Measurements from ENCODE around the gene MAS1. TPM values are rescaled to one million over a fixed set of nuclear protein-coding genes. Genes with fewer than 3 reads are reported as not detected.
"Not testable (repeated sequence)": the region's sequence is repeated elsewhere in the genome, so short reads cannot be mapped to it uniquely, and the experiment has no call there.

The MAS1 gene
- total and polyA plus RNA-seq, 2 experiments from 2014 or later = not detected

DNA sequence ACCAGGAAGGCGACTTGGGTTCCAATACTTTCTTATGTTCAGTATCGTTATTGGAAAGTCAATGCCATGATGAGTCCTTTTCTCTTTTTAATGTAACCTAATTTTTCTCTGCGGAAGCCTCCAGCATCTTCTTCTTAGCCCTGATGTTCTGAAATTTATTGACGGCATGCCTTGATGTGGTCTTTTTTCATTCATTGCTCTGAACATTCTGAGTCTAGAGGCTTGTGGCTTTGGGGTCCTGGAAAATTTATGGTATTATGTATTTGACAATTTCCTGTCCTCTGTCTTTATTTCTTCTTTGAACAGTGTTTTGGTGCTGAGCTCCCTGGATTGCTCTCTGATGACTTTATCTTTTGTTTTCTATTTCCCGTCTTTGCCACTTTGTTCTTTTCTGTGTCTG, 28.7 kb upstream of the MAS1 start:
- no peak for TF ChIP-seq EZH2 (IDR thresholded peaks at IDR 0.05; ENCODE audit: insufficient read depth, poor library complexity, severe bottlenecking)
- no peak for TF ChIP-seq EZH2phosphoT487 (IDR thresholded peaks at IDR 0.05; ENCODE audit: insufficient read depth, low read depth)
- no peak overlapping the region for H3K27ac ChIP-seq
- no peaks in the 10 kb centered on the region for H3K9me3 ChIP-seq (ENCODE audit: low read depth)
- no peak overlapping the region for H3K4me2 ChIP-seq (ENCODE audit: unreplicated experiment)
- H3K27me3 ChIP-seq (replicated peaks; ENCODE audit: insufficient read depth) = no peaks in the 10 kb centered on the region; the same call in 1 of the 2 replicates
- H3K4me3 ChIP-seq = no peak overlapping the region
- WGBS, 2 experiments (ENCODE audit: low coverage in 1 of 2, low lambda C conversion rate in 2 of 2, missing lambda C conversion rate in 2 of 2) = 71% methylated on average over 5 of the region's 5 CpGs
- no peaks in the 10 kb centered on the region for H3K4me1 ChIP-seq (ENCODE audit: insufficient read depth)
- no peaks in the 10 kb centered on the region for H3F3A ChIP-seq (ENCODE audit: insufficient read depth)
- no peaks in the 10 kb centered on the region for H3K79me2 ChIP-seq (ENCODE audit: insufficient read depth)
- H2AFZ ChIP-seq = no peak overlapping the region
- in situ Hi-C loops (cut with MboI) = loop anchor here (10.0 kb wide), 1 partner anchor 593 kb away; no protein-coding TSS in a partner anchor
- no peak for DNase-seq
- H3K9me2 ChIP-seq (ENCODE audit: insufficient read depth) = no peaks in the 10 kb centered on the region
- no peaks in the 10 kb centered on the region for H3K36me3 ChIP-seq (ENCODE audit: low read depth)
- no peaks in the 10 kb centered on the region for H4K20me1 ChIP-seq (ENCODE audit: insufficient read depth)
- no peak overlapping the region for H3K9ac ChIP-seq

DNA sequence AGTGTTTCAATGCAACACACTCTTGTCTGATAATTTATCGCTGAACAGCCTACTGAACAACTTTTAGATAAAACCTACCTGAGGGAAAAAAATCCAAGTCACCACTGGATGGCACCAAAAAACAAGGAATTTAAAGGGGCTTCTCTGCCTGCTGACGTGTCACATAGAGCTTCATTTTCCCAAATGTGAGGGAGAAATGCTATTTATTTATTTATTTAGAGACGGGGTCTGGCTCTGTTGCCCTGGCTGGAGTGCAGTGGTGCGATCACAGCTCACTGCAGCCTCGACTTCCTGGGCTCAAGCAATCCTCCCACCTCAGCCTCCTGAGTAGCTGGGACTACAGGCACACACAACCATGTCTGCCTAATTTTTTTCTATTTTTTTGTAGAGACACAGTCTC, 27.4 kb upstream of the MAS1 start:
- H4K20me1 ChIP-seq (ENCODE audit: insufficient read depth); H3F3A ChIP-seq (ENCODE audit: insufficient read depth); H3K79me2 ChIP-seq (ENCODE audit: insufficient read depth); H3K36me3 ChIP-seq (ENCODE audit: low read depth); H3K9me3 ChIP-seq (ENCODE audit: low read depth); H3K4me3 ChIP-seq; H3K4me1 ChIP-seq (ENCODE audit: insufficient read depth); H3K9me2 ChIP-seq (ENCODE audit: insufficient read depth); H3K27me3 ChIP-seq (replicated peaks; ENCODE audit: insufficient read depth); H3K4me2 ChIP-seq (ENCODE audit: unreplicated experiment); H3K9ac ChIP-seq; H3K27ac ChIP-seq: not testable (repeated sequence)
- in situ Hi-C loops (cut with MboI) = loop anchor here (10.0 kb wide), 1 partner anchor 591 kb away; no protein-coding TSS in a partner anchor
- peak overlapping the region; percentile 61 for H2AFZ ChIP-seq
- 8 to 9% methylated on average over 5 of the region's 5 CpGs for WGBS, 2 experiments (ENCODE audit: low coverage in 1 of 2, low lambda C conversion rate in 2 of 2, missing lambda C conversion rate in 2 of 2)
- peak; percentile 73 for DNase-seq

DNA sequence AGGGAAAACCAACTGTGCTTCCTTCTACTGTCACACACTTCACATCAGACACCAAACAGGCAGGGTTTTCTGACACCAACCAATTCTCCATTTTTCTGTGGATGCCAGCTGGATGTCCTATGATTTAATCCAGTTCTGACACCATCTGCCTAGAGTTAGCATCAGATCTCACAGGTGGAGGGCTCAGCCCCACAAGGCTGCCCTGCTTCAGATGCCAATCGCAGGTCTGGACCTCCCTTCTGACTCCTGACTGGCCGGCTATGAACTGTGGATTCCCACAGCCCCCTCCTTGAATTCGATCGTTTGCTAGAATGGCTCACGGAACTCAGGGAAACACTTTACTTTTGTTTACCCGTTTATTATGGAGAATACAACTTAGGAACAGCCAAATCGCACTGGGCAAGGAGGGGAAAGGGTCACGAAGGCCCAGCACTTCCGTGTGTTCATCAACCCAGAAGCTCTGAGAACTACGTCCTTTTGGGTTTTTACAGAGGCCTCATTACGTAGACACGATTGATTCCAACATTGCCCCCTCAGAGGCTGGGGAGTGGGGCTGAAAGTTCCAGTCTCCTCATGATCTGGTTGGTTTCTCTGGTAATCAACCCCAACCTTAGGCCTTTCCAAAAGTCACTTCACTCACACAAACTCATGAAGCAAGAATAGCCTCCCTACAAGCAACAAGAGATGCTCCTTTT, 25.4 kb upstream of the MAS1 start:
- no peak overlapping the region for H3K4me2 ChIP-seq (ENCODE audit: unreplicated experiment)
- no peak overlapping the region for H3K27ac ChIP-seq
- no peak overlapping the region for H3K9ac ChIP-seq
- no peaks in the 10 kb centered on the region for H3K9me3 ChIP-seq (ENCODE audit: low read depth)
- 88 to 89% methylated on average over 12 of the region's 12 CpGs for WGBS, 2 experiments (ENCODE audit: low coverage in 1 of 2, low lambda C conversion rate in 2 of 2, missing lambda C conversion rate in 2 of 2)
- DNase-seq = no peak
- H3K9me2 ChIP-seq (ENCODE audit: insufficient read depth) = no peaks in the 10 kb centered on the region
- H3K4me1 ChIP-seq (ENCODE audit: insufficient read depth) = no peaks in the 10 kb centered on the region
- no peaks in the 10 kb centered on the region for H3F3A ChIP-seq (ENCODE audit: insufficient read depth)
- H2AFZ ChIP-seq = no peak overlapping the region
- H4K20me1 ChIP-seq (ENCODE audit: insufficient read depth) = no peaks in the 10 kb centered on the region
- H3K4me3 ChIP-seq = no peak overlapping the region
- no peaks in the 10 kb centered on the region for H3K79me2 ChIP-seq (ENCODE audit: insufficient read depth)
- in situ Hi-C loops (cut with MboI) = loop anchor here (10.0 kb wide), 1 partner anchor 589 kb away; no protein-coding TSS in a partner anchor
- no peak for TF ChIP-seq EZH2 (IDR thresholded peaks at IDR 0.05; ENCODE audit: insufficient read depth, poor library complexity, severe bottlenecking)
- TF ChIP-seq EZH2phosphoT487 (IDR thresholded peaks at IDR 0.05; ENCODE audit: insufficient read depth, low read depth) = no peak
- H3K36me3 ChIP-seq (ENCODE audit: low read depth) = no peaks in the 10 kb centered on the region
- no peaks in the 10 kb centered on the region; the same call in 1 of the 2 replicates for H3K27me3 ChIP-seq (replicated peaks; ENCODE audit: insufficient read depth)

DNA sequence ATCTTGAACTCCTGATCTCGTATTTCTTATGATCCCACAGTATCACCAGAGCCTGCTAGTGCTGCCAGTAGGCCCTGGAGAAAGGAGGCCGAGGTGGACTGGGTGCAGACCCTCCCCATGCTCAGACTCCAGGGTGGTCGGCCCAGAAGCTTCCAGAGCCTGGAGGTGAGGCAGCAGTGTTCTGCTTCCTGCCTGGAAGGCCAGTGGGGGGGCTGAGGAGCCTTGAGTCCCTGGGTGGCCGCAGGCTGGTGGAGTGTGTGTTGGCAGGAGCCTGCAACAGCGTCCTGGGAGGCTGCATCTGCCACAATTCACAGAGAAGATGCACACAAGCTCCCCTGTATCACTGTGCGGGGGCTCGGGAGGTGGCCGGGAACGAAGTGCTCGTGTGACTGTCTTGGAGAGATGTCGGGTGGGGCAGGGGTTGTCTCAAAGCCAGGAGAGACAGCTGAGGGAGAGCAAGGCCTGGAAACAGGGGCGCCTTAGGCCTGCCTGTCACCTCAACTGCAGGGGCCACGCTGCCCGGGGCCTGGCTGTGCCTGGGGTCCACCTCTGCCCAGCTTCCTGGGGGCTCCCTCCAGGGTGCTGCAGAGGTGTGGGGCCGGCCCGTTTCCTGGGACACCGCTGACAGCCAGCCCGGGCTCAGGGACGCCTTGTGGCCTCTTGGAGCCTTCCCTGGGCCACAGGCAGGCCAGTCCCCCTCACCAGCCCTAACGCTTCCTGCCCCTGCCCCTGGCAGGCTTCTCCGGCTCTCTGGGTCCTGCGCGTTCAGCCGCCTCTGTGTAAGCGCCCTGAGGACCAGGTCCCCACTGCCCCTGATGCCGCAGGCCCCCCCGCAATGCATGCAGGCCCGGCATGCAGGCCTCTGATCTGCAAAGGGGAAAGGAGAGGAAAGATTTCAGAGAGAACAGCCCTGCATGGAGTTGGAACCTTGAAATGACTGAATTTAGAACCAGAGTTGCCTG, 24.2 kb upstream of the MAS1 start:
- no peaks in the 10 kb centered on the region; the same call in 1 of the 2 replicates for H3K27me3 ChIP-seq (replicated peaks; ENCODE audit: insufficient read depth)
- H3K9me3 ChIP-seq (ENCODE audit: low read depth) = no peaks in the 10 kb centered on the region
- no peak for DNase-seq
- no peaks in the 10 kb centered on the region for H3K4me1 ChIP-seq (ENCODE audit: insufficient read depth)
- TF ChIP-seq EZH2 (IDR thresholded peaks at IDR 0.05; ENCODE audit: insufficient read depth, poor library complexity, severe bottlenecking) (no peak), EZH2phosphoT487 (IDR thresholded peaks at IDR 0.05; ENCODE audit: insufficient read depth, low read depth) (no peak)
- H4K20me1 ChIP-seq (ENCODE audit: insufficient read depth) = no peaks in the 10 kb centered on the region
- no peaks in the 10 kb centered on the region for H3F3A ChIP-seq (ENCODE audit: insufficient read depth)
- H3K79me2 ChIP-seq (ENCODE audit: insufficient read depth) = no peaks in the 10 kb centered on the region
- no peak overlapping the region for H2AFZ ChIP-seq
- in situ Hi-C loops (cut with MboI) = loop anchor here (10.0 kb wide), 1 partner anchor 588 kb away; no protein-coding TSS in a partner anchor
- WGBS, 2 experiments (ENCODE audit: low coverage in 1 of 2, low lambda C conversion rate in 2 of 2, missing lambda C conversion rate in 2 of 2) = 82 to 87% methylated on average over 23 to 28 of the region's 28 CpGs
- H3K4me2 ChIP-seq (ENCODE audit: unreplicated experiment) = no peak overlapping the region
- no peaks in the 10 kb centered on the region for H3K36me3 ChIP-seq (ENCODE audit: low read depth)
- no peak overlapping the region for H3K9ac ChIP-seq
- no peaks in the 10 kb centered on the region for H3K9me2 ChIP-seq (ENCODE audit: insufficient read depth)
- no peak overlapping the region for H3K27ac ChIP-seq
- H3K4me3 ChIP-seq = no peak overlapping the region

All from GM23248 (cell line).